IMR-90 (cell line): ENCODE results near the gene ACTN2. TPM values are rescaled to one million over a fixed set of nuclear protein-coding genes. Genes with fewer than 3 reads are reported as not detected.

Source experiments
- ATAC-seq: fragments of 200-7000 bp; cut with Tn5 transposase; 2 replicates; pipeline ENCODE4 v1.9.1; 2020; ENCODE audit warnings: low read depth, mild to moderate bottlenecking, moderate library complexity
- BruUV-seq: library from RNA; stranded (reverse); fragments of 400-500 nt; replicated peaks from 2 replicates; lab custom pipeline; 2021; lab: Mats Ljungman, UMichigan
- CTCF ChIA-PET: fragments of 300-600 bp; formaldehyde crosslinking; extraction: SDS; loops from one replicate; lab custom pipeline; 2021; ENCODE audit warnings: antibody characterized with exemption; lab: Yijun Ruan, JAX
- POLR2A ChIA-PET: fragments of 300-600 bp; sonication (Branson Sonifier 250); formaldehyde crosslinking; loops from one replicate; lab custom pipeline; 2022; ENCODE audit warnings: antibody characterized with exemption; ENCODE audit not compliant: unreplicated experiment; lab: Charles Lee
- DNase-seq: peaks from one replicate; pipeline ENCODE4 v3.0.0; 2013
- H2AFZ ChIP-seq: replicated peaks from 2 replicates; pipeline ENCODE3; 2013; ENCODE audit warnings: low read length, mild to moderate bottlenecking; ENCODE audit not compliant: poor library complexity
- H2AK5ac ChIP-seq: 2 replicates; pipeline ENCODE4 v1.6.1; 2013; ENCODE audit warnings: low read depth, low read length, inconsistent platforms
- H2AK9ac ChIP-seq: replicated peaks from 2 replicates; pipeline ENCODE3; 2013; ENCODE audit warnings: mild to moderate bottlenecking, low read depth, low read length, moderate library complexity; ENCODE audit not compliant: poor library complexity
- H2BK120ac ChIP-seq: 2 replicates; pipeline ENCODE4 v1.6.1; 2013; ENCODE audit warnings: low read depth, low read length, inconsistent platforms
- H2BK15ac ChIP-seq: 3 replicates; pipeline ENCODE4 v1.6.1; 2013; ENCODE audit warnings: low read depth, low read length, inconsistent platforms
- H2BK20ac ChIP-seq: 2 replicates; pipeline ENCODE4 v1.6.1; 2013; ENCODE audit warnings: low read depth, mild to moderate bottlenecking, inconsistent platforms, low read length, moderate library complexity
- H2BK5ac ChIP-seq: 2 replicates; pipeline ENCODE4 v1.6.1; 2013; ENCODE audit warnings: mild to moderate bottlenecking, low read depth, low read length, inconsistent platforms; ENCODE audit not compliant: poor library complexity, severe bottlenecking
- H3K14ac ChIP-seq: replicated peaks from 2 replicates; pipeline ENCODE4 v1.6.1; 2013; ENCODE audit warnings: low read depth, low read length, inconsistent platforms
- H3K18ac ChIP-seq: 2 replicates; pipeline ENCODE4 v1.6.1; 2013; ENCODE audit warnings: low read depth, low read length, control low read depth
- H3K23ac ChIP-seq: 2 replicates; pipeline ENCODE4 v1.6.1; 2013; ENCODE audit warnings: low read depth, low read length, inconsistent platforms
- H3K27ac ChIP-seq: 2 replicates; pipeline ENCODE4 v1.5.1; 2013; ENCODE audit warnings: mild to moderate bottlenecking, control low read depth, low read length; ENCODE audit not compliant: insufficient read depth
- H3K27me3 ChIP-seq: 2 replicates; pipeline ENCODE4 v1.6.1; 2013; ENCODE audit warnings: low read length; ENCODE audit not compliant: control insufficient read depth, insufficient read depth
- H3K36me3 ChIP-seq: 2 replicates; pipeline ENCODE4 v1.6.1; 2013; ENCODE audit warnings: low read length, mixed read lengths; ENCODE audit not compliant: control insufficient read depth, insufficient read depth
- H3K4ac ChIP-seq: 2 replicates; pipeline ENCODE4 v1.6.1; 2013; ENCODE audit warnings: low read depth, low read length, inconsistent platforms
- H3K4me1 ChIP-seq: 2 replicates; pipeline ENCODE4 v1.6.1; 2013; ENCODE audit warnings: low read length, mixed read lengths; ENCODE audit not compliant: control insufficient read depth, insufficient read depth
- H3K4me2 ChIP-seq: 2 replicates; pipeline ENCODE4 v1.6.1; 2013; ENCODE audit warnings: low read depth, mild to moderate bottlenecking, control low read depth, low read length, moderate library complexity
- H3K4me3 ChIP-seq: 2 replicates; pipeline ENCODE4 v1.5.1; 2013; ENCODE audit warnings: low read depth, mild to moderate bottlenecking, control low read depth, low read length, moderate library complexity; ENCODE audit not compliant: insufficient read depth
- H3K56ac ChIP-seq: 2 replicates; pipeline ENCODE4 v1.6.1; 2013; ENCODE audit warnings: low read length, inconsistent platforms; ENCODE audit not compliant: insufficient read depth; ENCODE audit errors: extremely low read depth
- H3K79me1 ChIP-seq, 2 experiments: 2 replicates each; pipeline ENCODE4 v1.6.1; 2013; ENCODE audit warnings: low read length in 2 of 2, inconsistent platforms in 1 of 2, low read depth in 1 of 2
- H3K9ac ChIP-seq: 2 replicates; pipeline ENCODE4 v1.6.1; 2013; ENCODE audit warnings: low read depth, low read length, control low read depth
- H3K9me1 ChIP-seq: 2 replicates; pipeline ENCODE4 v1.6.1; 2013; ENCODE audit warnings: low read length, inconsistent platforms; ENCODE audit not compliant: insufficient read depth
- H3K9me3 ChIP-seq: 2 replicates; pipeline ENCODE4 v1.6.1; 2013; ENCODE audit warnings: low read length; ENCODE audit not compliant: control insufficient read depth, insufficient read depth
- H4K20me1 ChIP-seq: 2 replicates; pipeline ENCODE4 v1.6.1; 2013; ENCODE audit warnings: low read length, inconsistent platforms; ENCODE audit not compliant: insufficient read depth
- H4K5ac ChIP-seq: 2 replicates; pipeline ENCODE4 v1.6.1; 2013; ENCODE audit warnings: mild to moderate bottlenecking, low read depth, low read length, control low read depth
- H4K8ac ChIP-seq, 2 experiments: 2 replicates each; pipeline ENCODE4 v1.6.1; 2013; ENCODE audit warnings: low read depth in 2 of 2, low read length in 2 of 2, control low read depth in 1 of 2, inconsistent platforms in 1 of 2
- H4K91ac ChIP-seq: 2 replicates; pipeline ENCODE4 v1.6.1; 2013; ENCODE audit warnings: low read depth, low read length, inconsistent platforms; ENCODE audit not compliant: insufficient read depth
- BHLHE40 ChIP-seq: fragments of 150-350 bp; IDR thresholded peaks from 2 replicates; pipeline ENCODE4 v1.6.1; 2016; ENCODE audit warnings: mild to moderate bottlenecking, low read depth, low read length
- CEBPB ChIP-seq: IDR thresholded peaks from 2 replicates; pipeline ENCODE4 v1.6.1; 2012; ENCODE audit warnings: low read depth, low read length, improper control_type of control experiment
- CHD1 ChIP-seq: IDR thresholded peaks from 2 replicates; pipeline ENCODE4 v1.6.1; 2012; ENCODE audit warnings: low read depth, low read length, improper control_type of control experiment
- CTCF ChIP-seq: conservative IDR thresholded peaks from 2 replicates; pipeline ENCODE4 v1.5.1; 2012; ENCODE audit warnings: mild to moderate bottlenecking, low read depth, low read length, improper control_type of control experiment
- ELK1 ChIP-seq: fragments of 150-350 bp; IDR thresholded peaks from 2 replicates; pipeline ENCODE4 v1.6.1; 2016; ENCODE audit warnings: low read depth, mild to moderate bottlenecking, low read length, moderate library complexity, borderline replicate concordance
- FOS ChIP-seq: fragments of 150-350 bp; IDR thresholded peaks from 2 replicates; pipeline ENCODE4 v1.6.1; 2016; ENCODE audit warnings: low read depth, low read length
- MAFK ChIP-seq: IDR thresholded peaks from 2 replicates; pipeline ENCODE4 v1.6.1; 2012; ENCODE audit warnings: low read depth, low read length, improper control_type of control experiment
- MAZ ChIP-seq: IDR thresholded peaks from 2 replicates; pipeline ENCODE4 v1.6.1; 2012; ENCODE audit warnings: low read depth, mild to moderate bottlenecking, low read length, improper control_type of control experiment, moderate library complexity, borderline replicate concordance
- MXI1 ChIP-seq: IDR thresholded peaks from 2 replicates; pipeline ENCODE4 v1.6.1; 2012; ENCODE audit warnings: low read depth, mild to moderate bottlenecking, low read length, moderate library complexity, borderline replicate concordance
- NFE2L2 ChIP-seq: fragments of 150-350 bp; IDR thresholded peaks from 2 replicates; pipeline ENCODE4 v1.6.1; 2016; ENCODE audit warnings: low read depth, mild to moderate bottlenecking, low read length
- POLR2A ChIP-seq: IDR thresholded peaks from 2 replicates; pipeline ENCODE4 v1.6.1; 2012; ENCODE audit warnings: mild to moderate bottlenecking, low read depth, low read length
- RAD21 ChIP-seq: IDR thresholded peaks from 2 replicates; pipeline ENCODE4 v1.6.1; 2012; ENCODE audit warnings: low read length, improper control_type of control experiment
- RCOR1 ChIP-seq: IDR thresholded peaks from 2 replicates; pipeline ENCODE4 v1.6.1; 2012; ENCODE audit warnings: mild to moderate bottlenecking, low read length, improper control_type of control experiment; ENCODE audit not compliant: insufficient replicate concordance
- RFX5 ChIP-seq: IDR thresholded peaks from 2 replicates; pipeline ENCODE4 v1.8.0; 2012; ENCODE audit warnings: low read depth, mild to moderate bottlenecking, low read length, moderate library complexity
- SMC3 ChIP-seq: fragments of 150-350 bp; IDR thresholded peaks from 2 replicates; pipeline ENCODE4 v1.6.1; 2016; ENCODE audit warnings: low read depth, mild to moderate bottlenecking, antibody characterized with exemption, low read length, moderate library complexity
- WGBS, 2 experiments: methylation state at CpG; one replicate each; pipeline versions ENCODE4 v1.1.5 to v1.1.7; 2013; ENCODE audit warnings: missing lambda C conversion rate in 2 of 2; ENCODE audit not compliant: insufficient read length in 1 of 2; ENCODE audit errors: extremely low coverage in 2 of 2; 5-methylcytosine and 5-hydroxymethylcytosine counted together
- dilution Hi-C: fragments of 300-500 bp; cut with HindIII; formaldehyde crosslinking; loops from one replicate; pipeline ENCODE4 v1.14.3; 2018; ENCODE audit warnings: low sequenced_read_pairs; ENCODE audit not compliant: unreplicated experiment
- in situ Hi-C: fragments of 300-500 bp; cut with MboI; formaldehyde crosslinking; loops from 3 replicates; pipeline ENCODE4 v1.14.3; 2019; ENCODE audit warnings: low sequenced_read_pairs, inconsistent platforms, mixed read lengths
- intact Hi-C: fragments of 100-400 bp; cut with micrococcal nuclease; formaldehyde crosslinking; loops from 2 replicates; pipeline ENCODE4 v1.10.0; 2022
- polyA plus RNA-seq, 3 experiments: library from polyadenylated mRNA; depleted of rRNA; stranded (reverse); fragments of >200 nt; gene quantifications; 2 replicates each; pipeline ENCODE4 v1.2.3, GENCODE V29; 2012; ENCODE audit warnings: low replicate concordance in 1 of 3
- total RNA-seq: library from RNA; depleted of rRNA; stranded (reverse); fragments of >200 nt; gene quantifications from 2 replicates; pipeline ENCODE4 v1.2.3, GENCODE V29; 2012

Gene ACTN2
- total and polyA plus RNA-seq, 2 of the 4 experiments (the other 2 are of a cell fraction), result under 0.01 TPM; not detected in 1

GRCh38 chr1:236761397-236762132 is 75.3 kb downstream of the ACTN2 start:
- POLR2A ChIA-PET, result no interaction called here
- DNase-seq (no peak), ATAC-seq (no peak)
- Histone ChIP-seq H3K4me1 (no peaks in the 10 kb centered on the region), H3K56ac (no peak overlapping the region), H3K14ac (no peak overlapping the region), H4K20me1 (no peaks in the 10 kb centered on the region), H3K4ac (no peak overlapping the region), H2AK9ac (no peak overlapping the region), H3K4me2 (no peak overlapping the region), H3K9ac (no peak overlapping the region), H2BK120ac (no peak overlapping the region), H2BK20ac (no peak overlapping the region), H3K36me3 (no peaks in the 10 kb centered on the region), H3K23ac (no peak overlapping the region), H2BK5ac (no peak overlapping the region), H3K9me3 (no peaks in the 10 kb centered on the region), H4K5ac (no peak overlapping the region), H3K4me3 (no peak overlapping the region), H3K79me1 (no peaks in the 10 kb centered on the region), H2AK5ac (no peak overlapping the region), H3K27me3 (no peaks in the 10 kb centered on the region), H4K91ac (no peak overlapping the region), H2BK15ac (no peak overlapping the region), H3K27ac (no peak overlapping the region), H4K8ac (no peak overlapping the region), H3K18ac (no peak overlapping the region), H2AFZ (no peak overlapping the region), H3K9me1 (no peaks in the 10 kb centered on the region)
- CTCF ChIA-PET, result interaction anchor here (0.6 kb wide), 1 partner anchor 74 kb away, joined by 3 read pairs; no protein-coding TSS in a partner anchor
- no TSS peak for BruUV-seq
- WGBS, 2 experiments, result 96% methylated on average over 4 of the region's 5 CpGs; no CpG with 5 or more reads in 1 of the 2 experiments
- dilution Hi-C loops, result no loop called here
- intact Hi-C loops, result no loop called here
- in situ Hi-C loops, result loop anchor here (25.0 kb wide), 1 partner anchor 626 kb away; no protein-coding TSS in a partner anchor
- TF ChIP-seq SMC3, result no peak
- no peak for TF ChIP-seq RAD21
- no peak for TF ChIP-seq MAZ
- no peak for TF ChIP-seq MXI1
- no peak for TF ChIP-seq ELK1
- no peak for TF ChIP-seq CTCF
- no peak for TF ChIP-seq BHLHE40
- TF ChIP-seq CEBPB, result no peak
- TF ChIP-seq MAFK, result no peak
- no peak for TF ChIP-seq RFX5
- TF ChIP-seq CHD1, result no peak
- TF ChIP-seq NFE2L2, result no peak
- no peak for TF ChIP-seq POLR2A
- TF ChIP-seq RCOR1, result no peak
- no peak for TF ChIP-seq FOS
